ENCODE data around the gene GPSM1. TPM values are rescaled to one million over a fixed set of nuclear protein-coding genes. Genes with fewer than 3 reads are reported as not detected.

Gene GPSM1
- total RNA-seq, 1 donor from 2014 or later, result 35.4 TPM

- no peak overlapping the region for H3K4me3 ChIP-seq
- H3K36me3 ChIP-seq, result peaks cover 0 to 3% of the 10 kb centered on the region in 2 donors
- H3K4me1 ChIP-seq, result peaks cover 31% of the 10 kb centered on the region
- no peak for DNase-seq (ENCODE audit: extremely low spot score in 2 of 2)
- H3K27me3 ChIP-seq, result no peaks in the 10 kb centered on the region
- no peak overlapping the region for H3K27ac ChIP-seq
- TF ChIP-seq POLR2AphosphoS5 (IDR thresholded peaks at IDR 0.05; ENCODE audit: insufficient read depth in 1 of 2, low read depth in 1 of 2) (no peak), POLR2A (IDR thresholded peaks at IDR 0.05) (no peak)
- TF ChIP-seq, protein P1, sequence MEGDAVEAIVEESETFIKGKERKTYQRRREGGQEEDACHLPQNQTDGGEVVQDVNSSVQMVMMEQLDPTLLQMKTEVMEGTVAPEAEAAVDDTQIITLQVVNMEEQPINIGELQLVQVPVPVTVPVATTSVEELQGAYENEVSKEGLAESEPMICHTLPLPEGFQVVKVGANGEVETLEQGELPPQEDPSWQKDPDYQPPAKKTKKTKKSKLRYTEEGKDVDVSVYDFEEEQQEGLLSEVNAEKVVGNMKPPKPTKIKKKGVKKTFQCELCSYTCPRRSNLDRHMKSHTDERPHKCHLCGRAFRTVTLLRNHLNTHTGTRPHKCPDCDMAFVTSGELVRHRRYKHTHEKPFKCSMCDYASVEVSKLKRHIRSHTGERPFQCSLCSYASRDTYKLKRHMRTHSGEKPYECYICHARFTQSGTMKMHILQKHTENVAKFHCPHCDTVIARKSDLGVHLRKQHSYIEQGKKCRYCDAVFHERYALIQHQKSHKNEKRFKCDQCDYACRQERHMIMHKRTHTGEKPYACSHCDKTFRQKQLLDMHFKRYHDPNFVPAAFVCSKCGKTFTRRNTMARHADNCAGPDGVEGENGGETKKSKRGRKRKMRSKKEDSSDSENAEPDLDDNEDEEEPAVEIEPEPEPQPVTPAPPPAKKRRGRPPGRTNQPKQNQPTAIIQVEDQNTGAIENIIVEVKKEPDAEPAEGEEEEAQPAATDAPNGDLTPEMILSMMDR (IDR thresholded peaks at IDR 0.05), result no peak
- no peaks in the 10 kb centered on the region for H3K9me3 ChIP-seq
- intact Hi-C loops (cut with DNase I), result no loop called here
Measured at GRCh38 chr9:136333045-136333444, 5.7 kb downstream of the GPSM1 start.

- Histone ChIP-seq H3K27me3 (no peaks in the 10 kb centered on the region), H3K36me3 (peaks cover 0 to 7% of the 10 kb centered on the region in 2 donors), H3K27ac (no peak overlapping the region), H3K9me3 (no peaks in the 10 kb centered on the region), H3K4me3 (no peak overlapping the region), H3K4me1 (peaks cover 26% of the 10 kb centered on the region)
- no peak for DNase-seq (ENCODE audit: extremely low spot score in 2 of 2)
- no peak for TF ChIP-seq POLR2A (IDR thresholded peaks at IDR 0.05)
- TF ChIP-seq, protein P1 (IDR thresholded peaks at IDR 0.05), result no peak
- TF ChIP-seq POLR2AphosphoS5 (IDR thresholded peaks at IDR 0.05; ENCODE audit: insufficient read depth in 1 of 2, low read depth in 1 of 2), result no peak
- intact Hi-C loops (cut with DNase I), result no loop called here
Measured at GRCh38 chr9:136333486-136333885, 6.1 kb downstream of the GPSM1 start.

- intact Hi-C loops (cut with DNase I), result no loop called here
- no peak for DNase-seq (ENCODE audit: extremely low spot score in 2 of 2)
- Histone ChIP-seq H3K9me3 (no peaks in the 10 kb centered on the region), H3K27ac (no peak overlapping the region), H3K27me3 (no peaks in the 10 kb centered on the region), H3K36me3 (peaks cover 0 to 7% of the 10 kb centered on the region in 2 donors), H3K4me1 (peaks cover 16% of the 10 kb centered on the region), H3K4me3 (no peak overlapping the region)
- TF ChIP-seq, protein P1 (IDR thresholded peaks at IDR 0.05), result no peak
- TF ChIP-seq POLR2AphosphoS5 (IDR thresholded peaks at IDR 0.05; ENCODE audit: insufficient read depth in 1 of 2, low read depth in 1 of 2) (no peak), POLR2A (IDR thresholded peaks at IDR 0.05) (no peak)
Measured at GRCh38 chr9:136334541-136334940, 7.2 kb downstream of the GPSM1 start.

DNA sequence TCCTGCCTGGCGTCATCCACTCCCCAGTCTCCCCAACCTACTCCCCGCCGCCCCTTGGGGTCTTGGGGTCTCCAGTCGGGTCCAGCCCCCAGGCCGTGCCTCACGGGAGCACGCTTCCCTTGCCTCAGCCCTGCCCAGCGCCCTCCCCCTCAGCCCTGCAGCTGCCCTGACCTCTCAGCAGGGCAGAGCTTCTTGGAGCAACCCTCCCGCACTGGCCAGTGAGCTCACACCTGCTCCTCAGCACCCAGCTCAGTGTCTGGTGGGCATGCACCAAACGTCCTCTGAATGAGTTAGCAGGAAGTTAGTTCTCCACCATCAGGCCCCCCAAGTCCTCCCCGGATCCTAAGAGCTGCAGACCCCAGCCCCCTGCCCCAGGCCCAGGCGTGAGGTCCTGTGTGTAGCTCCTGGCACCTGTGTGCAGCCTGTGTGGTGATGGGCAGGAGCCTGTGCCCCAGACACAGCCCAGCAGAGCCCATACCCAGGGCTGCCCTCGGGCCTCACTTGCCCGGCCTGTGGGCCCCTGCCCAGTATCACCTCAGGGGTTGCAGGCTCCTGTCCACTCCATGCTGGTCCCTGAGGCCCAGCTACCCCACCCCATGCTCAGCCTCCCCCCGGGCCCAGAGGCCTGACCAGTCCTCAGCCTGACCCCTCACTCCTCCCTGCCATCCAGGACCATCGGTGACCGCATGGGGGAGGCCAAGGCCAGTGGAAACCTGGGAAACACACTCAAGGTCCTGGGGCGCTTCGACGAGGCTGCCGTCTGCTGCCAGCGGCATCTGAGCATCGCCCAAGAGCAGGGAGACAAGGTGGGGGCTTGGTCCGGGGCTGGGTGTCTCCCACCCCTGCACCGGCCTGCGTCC lies 8.2 kb downstream of the GPSM1 start:
- peaks cover 0 to 7% of the 10 kb centered on the region in 2 donors for H3K36me3 ChIP-seq
- no peak overlapping the region for H3K27ac ChIP-seq
- H3K27me3 ChIP-seq, result no peaks in the 10 kb centered on the region
- H3K4me3 ChIP-seq, result no peak overlapping the region
- no peak for TF ChIP-seq POLR2AphosphoS5 (IDR thresholded peaks at IDR 0.05; ENCODE audit: insufficient read depth in 1 of 2, low read depth in 1 of 2)
- TF ChIP-seq, protein P1 (IDR thresholded peaks at IDR 0.05), result no peak
- DNase-seq (ENCODE audit: extremely low spot score in 2 of 2), result no peak
- peaks cover 6% of the 10 kb centered on the region for H3K4me1 ChIP-seq
- intact Hi-C loops (cut with DNase I), result no loop called here
- no peaks in the 10 kb centered on the region for H3K9me3 ChIP-seq
